Ectodermal cell (in vitro differentiated cells): Measurements from ENCODE around the gene SLC26A11.
"Not testable (repeated sequence)": the region's sequence is repeated elsewhere in the genome, so short reads cannot be mapped to it uniquely, and the experiment has no call there.

Source experiments
- H3K27ac ChIP-seq: 2 replicates; pipeline ENCODE4 v1.7.0; 2013; ENCODE audit warnings: mild to moderate bottlenecking, low read depth, low read length; ENCODE audit not compliant: insufficient read depth, poor library complexity, severe bottlenecking
- H3K27me3 ChIP-seq: 2 replicates; pipeline ENCODE4 v1.7.0; 2013; ENCODE audit warnings: mild to moderate bottlenecking, low read length; ENCODE audit not compliant: insufficient read depth, control insufficient read depth, poor library complexity, severe bottlenecking
- H3K36me3 ChIP-seq: one replicate; pipeline ENCODE4 v1.7.0; 2013; ENCODE audit warnings: low read length; ENCODE audit not compliant: control insufficient read depth, insufficient read depth
- H3K4me1 ChIP-seq: one replicate; pipeline ENCODE4 v1.7.0; 2013; ENCODE audit warnings: low read length; ENCODE audit not compliant: control insufficient read depth, insufficient read depth
- H3K4me3 ChIP-seq: 2 replicates; pipeline ENCODE4 v1.7.0; 2013; ENCODE audit warnings: low read depth, low read length, control low read depth; ENCODE audit not compliant: insufficient read depth
- H3K9me3 ChIP-seq: 2 replicates; pipeline ENCODE4 v1.7.0; 2013; ENCODE audit warnings: mild to moderate bottlenecking, low read length, moderate library complexity; ENCODE audit not compliant: control insufficient read depth
- WGBS, 2 experiments: methylation state at CpG; one replicate each; pipeline ENCODE4 v1.1.7; 2013; ENCODE audit warnings: missing lambda C conversion rate in 2 of 2; 5-methylcytosine and 5-hydroxymethylcytosine counted together

Gene SLC26A11

GRCh38 chr17:80292521-80292971 lies 72.3 kb downstream of the SLC26A11 start:
- Histone ChIP-seq H3K27me3 (no peaks in the 10 kb centered on the region), H3K4me1 (no peaks in the 10 kb centered on the region), H3K4me3 (no peak overlapping the region), H3K9me3 (no peaks in the 10 kb centered on the region), H3K36me3 (no peaks in the 10 kb centered on the region), H3K27ac (peak overlapping the region; percentile 16)
- WGBS, 2 experiments = 89 to 92% methylated on average over 10 of the region's 10 CpGs

- no peaks in the 10 kb centered on the region for H3K36me3 ChIP-seq
- H3K4me3 ChIP-seq = no peak overlapping the region
- H3K27me3 ChIP-seq = no peaks in the 10 kb centered on the region
- 88 to 97% methylated on average over 7 of the region's 7 CpGs for WGBS, 2 experiments
- no peak overlapping the region for H3K27ac ChIP-seq
- H3K9me3 ChIP-seq = no peaks in the 10 kb centered on the region
- no peaks in the 10 kb centered on the region for H3K4me1 ChIP-seq
Observed at GRCh38 chr17:80294210-80294609, 74.0 kb downstream of the SLC26A11 start.

GRCh38 chr17:80294653-80295052 lies 74.4 kb downstream of the SLC26A11 start:
- H3K27ac ChIP-seq = no peak overlapping the region
- no peak overlapping the region for H3K4me3 ChIP-seq
- H3K9me3 ChIP-seq = no peaks in the 10 kb centered on the region
- no peaks in the 10 kb centered on the region for H3K27me3 ChIP-seq
- 94 to 97% methylated on average over 6 of the region's 6 CpGs for WGBS, 2 experiments
- H3K4me1 ChIP-seq = no peaks in the 10 kb centered on the region
- no peaks in the 10 kb centered on the region for H3K36me3 ChIP-seq

- Histone ChIP-seq H3K4me3 (no peak overlapping the region), H3K4me1 (no peaks in the 10 kb centered on the region), H3K27ac (no peak overlapping the region), H3K9me3 (no peaks in the 10 kb centered on the region), H3K36me3 (no peaks in the 10 kb centered on the region), H3K27me3 (no peaks in the 10 kb centered on the region)
- WGBS, 2 experiments = 94 to 95% methylated on average over 5 of the region's 5 CpGs
Observed at GRCh38 chr17:80295146-80295545, 74.9 kb downstream of the SLC26A11 start.

- 91 to 92% methylated on average over 5 to 6 of the region's 6 CpGs for WGBS, 2 experiments
- Histone ChIP-seq H3K27ac (no peak overlapping the region), H3K4me1 (no peaks in the 10 kb centered on the region), H3K4me3 (no peak overlapping the region), H3K36me3 (no peaks in the 10 kb centered on the region), H3K27me3 (no peaks in the 10 kb centered on the region), H3K9me3 (no peaks in the 10 kb centered on the region)
Observed at GRCh38 chr17:80295559-80295958, 75.3 kb downstream of the SLC26A11 start.

- no peak overlapping the region for H3K4me3 ChIP-seq
- no peak overlapping the region for H3K27ac ChIP-seq
- WGBS, 2 experiments = 95% methylated on average over 14 of the region's 14 CpGs
- H3K4me1 ChIP-seq = no peaks in the 10 kb centered on the region
- no peaks in the 10 kb centered on the region for H3K27me3 ChIP-seq
- H3K9me3 ChIP-seq = no peaks in the 10 kb centered on the region
- H3K36me3 ChIP-seq = no peaks in the 10 kb centered on the region
Observed at GRCh38 chr17:80296221-80296620, 76.0 kb downstream of the SLC26A11 start.

GRCh38 chr17:80297996-80298560 lies 77.9 kb downstream of the SLC26A11 start:
- 94 to 95% methylated on average over 19 of the region's 19 CpGs for WGBS, 2 experiments
- H3K4me1 ChIP-seq = no peaks in the 10 kb centered on the region
- no peaks in the 10 kb centered on the region for H3K9me3 ChIP-seq
- H3K27me3 ChIP-seq = no peaks in the 10 kb centered on the region
- no peak overlapping the region for H3K27ac ChIP-seq
- H3K36me3 ChIP-seq = no peaks in the 10 kb centered on the region
- H3K4me3 ChIP-seq = no peak overlapping the region

- H3K27me3 ChIP-seq, H3K36me3 ChIP-seq: not testable (repeated sequence)
Observed at GRCh38 chr17:80299350-80300100, 79.3 kb downstream of the SLC26A11 start.

GRCh38 chr17:80300756-80301155 lies 80.5 kb downstream of the SLC26A11 start:
- not testable (repeated sequence) for H3K27me3 ChIP-seq, H3K36me3 ChIP-seq, H3K4me1 ChIP-seq, H3K27ac ChIP-seq, H3K9me3 ChIP-seq, H3K4me3 ChIP-seq
- WGBS, 2 experiments = 89 to 95% methylated on average over 2 of the region's 2 CpGs

More at GRCh38 chr17:80299350-80300100, 79.3 kb downstream of the SLC26A11 start:
- H3K9me3 ChIP-seq, H3K4me1 ChIP-seq, H3K27ac ChIP-seq, H3K4me3 ChIP-seq: not testable (repeated sequence)
- WGBS, 2 experiments = 93 to 97% methylated on average over 4 of the region's 4 CpGs
